PC-9 (cell line): Measurements from ENCODE around the gene TPCN2. TPM values are rescaled to one million over a fixed set of nuclear protein-coding genes. Genes with fewer than 3 reads are reported as not detected.

Source experiments
- BruUV-seq: library from RNA; stranded (reverse); fragments of 400-500 nt; replicated peaks from 2 replicates; lab custom pipeline; 2021; lab: Mats Ljungman, UMichigan
- CTCF ChIA-PET: fragments of 300-600 bp; sonication (Branson Sonifier 250); formaldehyde crosslinking; loops from one replicate; lab custom pipeline; 2022; ENCODE audit warnings: antibody characterized with exemption; lab: Charles Lee
- POLR2A ChIA-PET: fragments of 300-600 bp; sonication (Branson Sonifier 250); formaldehyde crosslinking; loops from one replicate; lab custom pipeline; 2022; ENCODE audit warnings: antibody characterized with exemption; ENCODE audit not compliant: unreplicated experiment; lab: Charles Lee
- DNase-seq, 2 experiments: peaks; one replicate each; pipeline versions ENCODE4 v3.0.0 to v3.0.0-alpha.2; 2015 to 2022; ENCODE audit warnings: mixed read lengths in 1 of 2
- H2AFZ ChIP-seq: fragments of 200-600 bp; sonication (generic); 2 replicates; pipeline ENCODE4 v1.8.1; 2017; ENCODE audit warnings: antibody characterized with exemption
- H3F3A ChIP-seq: fragments of 200-600 bp; sonication (generic); 2 replicates; pipeline ENCODE4 v1.8.1; 2017; ENCODE audit warnings: antibody characterized with exemption, mild to moderate bottlenecking, low read depth; ENCODE audit not compliant: insufficient read depth
- H3K27ac ChIP-seq: fragments of 200-600 bp; sonication (generic); 2 replicates; pipeline ENCODE4 v1.6.1; 2016; ENCODE audit warnings: mixed run types
- H3K27me3 ChIP-seq: fragments of 200-600 bp; sonication (generic); 2 replicates; pipeline ENCODE4 v1.6.1; 2016; ENCODE audit warnings: low read depth, mixed run types; ENCODE audit not compliant: insufficient read depth
- H3K36me3 ChIP-seq: fragments of 200-600 bp; sonication (generic); 2 replicates; pipeline ENCODE4 v1.6.1; 2016; ENCODE audit warnings: low read depth, mixed run types
- H3K4me1 ChIP-seq: fragments of 200-600 bp; sonication (generic); replicated peaks from 2 replicates; pipeline ENCODE4 v1.6.1; 2016; ENCODE audit warnings: mixed run types; ENCODE audit not compliant: insufficient read depth
- H3K4me2 ChIP-seq: fragments of 200-600 bp; sonication (generic); 2 replicates; pipeline ENCODE4 v1.6.1; 2017; ENCODE audit warnings: mixed run types
- H3K4me3 ChIP-seq: fragments of 200-600 bp; sonication (generic); 2 replicates; pipeline ENCODE4 v1.6.1; 2016; ENCODE audit warnings: mixed run types
- H3K79me2 ChIP-seq: fragments of 200-600 bp; sonication (generic); 2 replicates; pipeline ENCODE4 v1.6.1; 2017; ENCODE audit warnings: low read depth, mixed run types
- H3K9me2 ChIP-seq: fragments of 200-600 bp; sonication (generic); 2 replicates; pipeline ENCODE4 v1.8.1; 2017; ENCODE audit warnings: mild to moderate bottlenecking; ENCODE audit not compliant: insufficient read depth
- H3K9me3 ChIP-seq: fragments of 200-600 bp; sonication (generic); 2 replicates; pipeline ENCODE4 v1.8.1; 2016; ENCODE audit warnings: low read depth; ENCODE audit not compliant: insufficient read depth
- H4K20me1 ChIP-seq: fragments of 200-600 bp; sonication (generic); 2 replicates; pipeline ENCODE4 v1.8.1; 2017; ENCODE audit not compliant: insufficient read depth
- EZH2 ChIP-seq: fragments of 200-600 bp; sonication (generic); IDR thresholded peaks from 2 replicates; pipeline ENCODE4 v1.8.0; 2017; ENCODE audit warnings: antibody characterized with exemption, low read depth
- intact Hi-C: fragments of 100-400 bp; cut with micrococcal nuclease; formaldehyde crosslinking; loops from one replicate; pipeline ENCODE4 v1.10.0; 2022; ENCODE audit not compliant: unreplicated experiment
- total RNA-seq: library from RNA; stranded (reverse); gene quantifications from 2 replicates; pipeline ENCODE4 v1.2.3, GENCODE V29; 2021
- TF ChIP-seq, protein P1 (sequence below): fragments of 200-600 bp; sonication (generic); conservative IDR thresholded peaks from 2 replicates; pipeline ENCODE4 v1.6.1; 2017; ENCODE audit warnings: mixed run types, antibody characterized with exemption, mild to moderate bottlenecking, moderate library complexity

The TPCN2 gene
- total RNA-seq, 1 experiment from 2014 or later = 24.8 TPM

DNA sequence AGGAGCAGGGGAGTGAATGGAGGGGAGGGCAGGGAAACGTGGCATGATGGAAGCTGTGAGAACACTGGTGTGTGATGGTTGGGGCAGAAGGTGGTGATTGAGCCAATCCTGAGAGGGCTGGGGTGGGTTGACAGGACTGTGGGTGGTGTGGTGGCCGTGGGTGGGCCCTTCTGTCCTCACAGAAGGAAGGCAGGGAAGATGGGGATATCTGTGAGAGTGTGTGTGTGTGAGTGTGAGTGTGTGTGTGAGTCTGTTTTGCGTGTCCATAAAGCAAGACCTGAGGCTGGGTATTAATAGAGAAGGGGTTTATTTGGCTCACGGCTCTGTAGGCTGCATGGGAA, 13.0 kb downstream of the TPCN2 start:
- no peak overlapping the region for H3K4me2 ChIP-seq
- no peak for TF ChIP-seq EZH2
- TF ChIP-seq, protein P1, sequence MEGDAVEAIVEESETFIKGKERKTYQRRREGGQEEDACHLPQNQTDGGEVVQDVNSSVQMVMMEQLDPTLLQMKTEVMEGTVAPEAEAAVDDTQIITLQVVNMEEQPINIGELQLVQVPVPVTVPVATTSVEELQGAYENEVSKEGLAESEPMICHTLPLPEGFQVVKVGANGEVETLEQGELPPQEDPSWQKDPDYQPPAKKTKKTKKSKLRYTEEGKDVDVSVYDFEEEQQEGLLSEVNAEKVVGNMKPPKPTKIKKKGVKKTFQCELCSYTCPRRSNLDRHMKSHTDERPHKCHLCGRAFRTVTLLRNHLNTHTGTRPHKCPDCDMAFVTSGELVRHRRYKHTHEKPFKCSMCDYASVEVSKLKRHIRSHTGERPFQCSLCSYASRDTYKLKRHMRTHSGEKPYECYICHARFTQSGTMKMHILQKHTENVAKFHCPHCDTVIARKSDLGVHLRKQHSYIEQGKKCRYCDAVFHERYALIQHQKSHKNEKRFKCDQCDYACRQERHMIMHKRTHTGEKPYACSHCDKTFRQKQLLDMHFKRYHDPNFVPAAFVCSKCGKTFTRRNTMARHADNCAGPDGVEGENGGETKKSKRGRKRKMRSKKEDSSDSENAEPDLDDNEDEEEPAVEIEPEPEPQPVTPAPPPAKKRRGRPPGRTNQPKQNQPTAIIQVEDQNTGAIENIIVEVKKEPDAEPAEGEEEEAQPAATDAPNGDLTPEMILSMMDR = no peak
- H3K9me3 ChIP-seq = no peaks in the 10 kb centered on the region
- POLR2A ChIA-PET = interaction anchor here (0.6 kb wide), 1 partner anchor 17 kb away, joined by 3 read pairs; no protein-coding TSS in a partner anchor
- intact Hi-C loops = no loop called here
- H3K9me2 ChIP-seq = no peaks in the 10 kb centered on the region
- no peak overlapping the region for H2AFZ ChIP-seq
- DNase-seq = no peak
- H3K4me1 ChIP-seq = no peaks in the 10 kb centered on the region
- peaks cover 4% of the 10 kb centered on the region for H4K20me1 ChIP-seq
- no peak overlapping the region for H3K4me3 ChIP-seq
- H3K79me2 ChIP-seq = no peaks in the 10 kb centered on the region
- no peak overlapping the region for H3K27ac ChIP-seq
- BruUV-seq = no TSS peak
- CTCF ChIA-PET = no interaction called here
- no peaks in the 10 kb centered on the region for H3K27me3 ChIP-seq
- H3K36me3 ChIP-seq = no peaks in the 10 kb centered on the region
- no peaks in the 10 kb centered on the region for H3F3A ChIP-seq

DNA sequence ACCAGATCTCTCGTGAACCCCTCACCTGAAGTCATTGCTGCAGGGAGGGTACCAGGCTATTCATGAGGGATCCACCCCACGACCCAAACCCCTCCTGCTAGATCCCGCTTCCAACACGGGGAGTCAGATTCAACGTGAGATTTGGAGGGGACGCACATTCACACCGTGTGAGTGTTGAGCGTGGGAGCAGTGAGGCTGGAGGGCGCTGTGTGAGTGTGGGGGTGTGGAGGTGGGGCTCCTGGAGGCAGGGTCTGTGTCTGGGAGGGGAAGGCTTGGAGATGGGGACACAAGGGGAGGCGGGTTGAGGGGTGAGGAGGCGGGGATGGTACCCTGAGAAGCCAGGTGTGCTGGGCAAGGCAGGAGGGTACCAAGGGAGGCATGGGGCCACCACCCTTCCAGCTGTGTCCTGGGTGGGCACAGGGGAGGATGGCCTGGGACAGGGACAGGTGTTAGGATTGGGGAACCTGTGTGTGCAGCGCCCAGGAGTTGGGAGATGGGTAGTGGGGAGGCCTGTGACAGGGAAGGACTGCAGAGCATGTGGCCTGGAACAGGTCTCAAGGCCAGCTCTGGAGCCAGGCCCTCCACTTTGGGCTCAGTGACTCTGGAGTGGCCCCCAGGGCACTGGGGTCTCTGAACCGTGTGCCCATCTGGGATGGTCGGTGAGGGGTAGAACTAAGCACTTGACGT, 13.6 kb downstream of the TPCN2 start:
- H3K9me2 ChIP-seq = no peaks in the 10 kb centered on the region
- intact Hi-C loops = no loop called here
- H4K20me1 ChIP-seq = peaks cover 7% of the 10 kb centered on the region
- no peaks in the 10 kb centered on the region for H3K79me2 ChIP-seq
- no peak for TF ChIP-seq EZH2
- TF ChIP-seq, protein P1 = no peak
- no peak overlapping the region for H2AFZ ChIP-seq
- H3F3A ChIP-seq = no peaks in the 10 kb centered on the region
- no TSS peak for BruUV-seq
- H3K4me1 ChIP-seq = no peaks in the 10 kb centered on the region
- CTCF ChIA-PET = no interaction called here
- H3K27ac ChIP-seq = no peak overlapping the region
- no peaks in the 10 kb centered on the region for H3K9me3 ChIP-seq
- no peaks in the 10 kb centered on the region for H3K36me3 ChIP-seq
- no peak for DNase-seq
- no peaks in the 10 kb centered on the region for H3K27me3 ChIP-seq
- no peak overlapping the region for H3K4me2 ChIP-seq
- no peak overlapping the region for H3K4me3 ChIP-seq
- POLR2A ChIA-PET = interaction anchor here (0.6 kb wide), 1 partner anchor 18 kb away, joined by 3 read pairs; no protein-coding TSS in a partner anchor

DNA sequence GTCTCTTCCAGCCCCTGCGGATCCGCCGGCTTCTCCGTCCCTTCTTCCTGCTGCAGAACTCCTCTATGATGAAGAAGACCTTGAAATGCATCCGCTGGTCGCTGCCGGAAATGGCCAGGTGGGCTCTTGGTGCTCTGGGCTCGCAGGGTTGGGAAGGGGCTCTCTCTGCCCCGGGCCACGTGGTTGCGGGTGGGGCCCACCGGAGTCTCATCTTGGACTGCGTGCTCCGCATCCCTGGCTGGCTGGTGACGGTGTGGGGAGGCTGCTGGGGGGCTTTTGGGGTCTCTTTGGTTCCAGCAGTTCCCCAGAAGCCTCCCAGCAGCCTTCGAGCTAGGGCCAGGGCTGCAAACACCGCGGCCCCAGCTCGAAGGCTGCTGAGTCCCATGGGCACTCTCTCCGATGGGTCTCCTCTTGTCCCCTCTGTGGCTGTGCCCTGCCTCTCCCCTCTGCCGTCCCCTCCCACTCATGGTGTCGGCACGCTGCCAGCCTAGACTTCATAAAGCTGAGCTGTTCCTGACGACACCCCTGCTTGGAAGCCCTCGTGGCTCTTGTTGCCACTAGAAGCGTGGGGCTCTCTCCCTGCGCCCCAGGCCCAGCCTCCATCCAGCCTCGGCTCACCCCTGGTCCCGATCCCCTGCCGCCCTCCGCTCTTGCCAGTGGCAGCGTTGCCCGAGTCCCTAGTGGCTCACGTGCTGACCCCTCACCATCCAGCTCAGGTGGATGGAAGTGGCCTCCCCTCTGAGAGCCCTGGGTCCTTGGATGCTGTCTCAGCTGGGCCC, 14.3 kb downstream of the TPCN2 start:
- Histone ChIP-seq H3K9me2 (no peaks in the 10 kb centered on the region), H4K20me1 (peaks cover 7% of the 10 kb centered on the region), H3K4me2 (no peak overlapping the region), H3K79me2 (no peaks in the 10 kb centered on the region), H3K4me1 (no peaks in the 10 kb centered on the region), H3K36me3 (no peaks in the 10 kb centered on the region), H3K4me3 (no peak overlapping the region), H2AFZ (no peak overlapping the region), H3K27me3 (no peaks in the 10 kb centered on the region), H3K9me3 (no peaks in the 10 kb centered on the region), H3F3A (no peaks in the 10 kb centered on the region), H3K27ac (no peak overlapping the region)
- ChIA-PET POLR2A (no interaction called here), CTCF (no interaction called here)
- DNase-seq = no peak
- no peak for TF ChIP-seq EZH2
- TF ChIP-seq, protein P1 = no peak
- no TSS peak for BruUV-seq
- intact Hi-C loops = no loop called here
